Measurements from ENCODE around the gene NCK1.

NCK1 gene

GRCh38 chr3:136937175-136937574 lies 75.2 kb downstream of the NCK1 start:
- H3K9me3 ChIP-seq (ENCODE audit: low read length) = no peaks in the 10 kb centered on the region
- no peak overlapping the region for H3K27ac ChIP-seq (ENCODE audit: low read depth, low read length)
- H3K4me3 ChIP-seq (ENCODE audit: low read depth in 1 of 2, low read length in 2 of 2) = no peak overlapping the region
- H3K27me3 ChIP-seq (ENCODE audit: control insufficient read depth in 1 of 2, insufficient read depth in 2 of 2, low read length in 2 of 2) = no peaks in the 10 kb centered on the region
- no peaks in the 10 kb centered on the region for H3K36me3 ChIP-seq (ENCODE audit: insufficient read depth, low read length)
- H3K4me1 ChIP-seq (ENCODE audit: insufficient read depth, low read length) = peaks cover 5% of the 10 kb centered on the region
- no peak overlapping the region for H3K9ac ChIP-seq (ENCODE audit: low read length)

- Histone ChIP-seq H3K27me3 (ENCODE audit: control insufficient read depth in 1 of 2, insufficient read depth in 2 of 2, low read length in 2 of 2) (no peaks in the 10 kb centered on the region), H3K9ac (ENCODE audit: low read length) (no peak overlapping the region), H3K4me1 (ENCODE audit: insufficient read depth, low read length) (peaks cover 5% of the 10 kb centered on the region), H3K9me3 (ENCODE audit: low read length) (no peaks in the 10 kb centered on the region), H3K27ac (ENCODE audit: low read depth, low read length) (no peak overlapping the region), H3K36me3 (ENCODE audit: insufficient read depth, low read length) (no peaks in the 10 kb centered on the region), H3K4me3 (ENCODE audit: low read depth in 1 of 2, low read length in 2 of 2) (no peak overlapping the region)
Measured at GRCh38 chr3:136937851-136938250, 75.8 kb downstream of the NCK1 start.

DNA sequence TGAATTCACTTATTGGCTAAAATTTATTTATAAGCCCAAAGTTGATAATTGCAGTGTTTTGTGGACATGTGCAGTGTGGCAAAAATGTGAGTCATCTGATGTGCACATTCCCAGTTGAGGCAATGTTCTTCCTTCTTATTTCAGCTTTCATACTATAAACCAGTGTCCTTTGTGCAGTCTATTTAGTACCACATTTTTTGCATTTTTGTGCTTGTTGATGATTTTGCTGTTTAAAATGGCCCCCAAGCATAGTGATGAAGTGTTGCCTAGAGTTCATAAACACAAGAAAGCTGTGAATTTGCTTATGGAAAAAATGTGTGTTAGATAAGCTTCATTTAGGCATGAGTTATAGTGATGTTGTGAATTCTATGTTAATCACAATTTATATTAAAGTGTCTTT lies 76.3 kb downstream of the NCK1 start:
- Histone ChIP-seq H3K36me3 (ENCODE audit: insufficient read depth, low read length) (no peaks in the 10 kb centered on the region), H3K9me3 (ENCODE audit: low read length) (no peaks in the 10 kb centered on the region), H3K27ac (ENCODE audit: low read depth, low read length) (no peak overlapping the region), H3K9ac (ENCODE audit: low read length) (no peak overlapping the region), H3K4me1 (ENCODE audit: insufficient read depth, low read length) (peaks cover 2% of the 10 kb centered on the region), H3K27me3 (ENCODE audit: control insufficient read depth in 1 of 2, insufficient read depth in 2 of 2, low read length in 2 of 2) (no peaks in the 10 kb centered on the region), H3K4me3 (ENCODE audit: low read depth in 1 of 2, low read length in 2 of 2) (no peak overlapping the region)

- H3K4me1 ChIP-seq (ENCODE audit: insufficient read depth, low read length) = peaks cover 7% of the 10 kb centered on the region
- H3K4me3 ChIP-seq (ENCODE audit: low read depth in 1 of 2, low read length in 2 of 2) = no peak overlapping the region
- no peak overlapping the region for H3K27ac ChIP-seq (ENCODE audit: low read depth, low read length)
- no peaks in the 10 kb centered on the region for H3K36me3 ChIP-seq (ENCODE audit: insufficient read depth, low read length)
- H3K9ac ChIP-seq (ENCODE audit: low read length) = no peak overlapping the region
- no peaks in the 10 kb centered on the region for H3K9me3 ChIP-seq (ENCODE audit: low read length)
- H3K27me3 ChIP-seq (ENCODE audit: control insufficient read depth in 1 of 2, insufficient read depth in 2 of 2, low read length in 2 of 2) = no peaks in the 10 kb centered on the region
Measured at GRCh38 chr3:136939489-136939888, 77.5 kb downstream of the NCK1 start.

DNA sequence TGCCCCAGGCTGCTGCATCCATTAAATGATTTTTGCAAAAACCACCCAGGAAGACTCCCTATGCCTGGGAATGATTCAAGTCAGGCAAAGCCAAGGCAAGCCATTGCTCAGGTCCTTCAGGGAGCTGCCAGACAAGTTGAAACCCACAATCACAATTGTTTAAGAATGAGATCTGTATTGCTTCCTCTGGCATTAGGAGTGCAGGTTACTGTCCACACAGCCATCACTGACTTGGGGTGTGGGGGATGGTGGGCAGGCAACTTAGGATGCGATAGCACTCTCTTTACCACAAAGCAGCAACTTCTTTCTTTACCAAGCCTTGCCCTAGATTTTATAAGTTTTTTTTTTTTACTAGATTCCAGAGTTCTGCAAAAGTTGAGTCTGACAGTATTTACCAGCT lies 80.8 kb downstream of the NCK1 start:
- Histone ChIP-seq H3K4me3 (ENCODE audit: low read depth in 1 of 2, low read length in 2 of 2) (no peak overlapping the region), H3K27ac (ENCODE audit: low read depth, low read length) (no peak overlapping the region), H3K4me1 (ENCODE audit: insufficient read depth, low read length) (peaks cover 7% of the 10 kb centered on the region)

GRCh38 chr3:136943436-136943835 lies 81.4 kb downstream of the NCK1 start:
- H3K9me3 ChIP-seq (ENCODE audit: low read length) = no peaks in the 10 kb centered on the region
- no peak overlapping the region for H3K4me3 ChIP-seq (ENCODE audit: low read depth in 1 of 2, low read length in 2 of 2)
- H3K27me3 ChIP-seq (ENCODE audit: control insufficient read depth in 1 of 2, insufficient read depth in 2 of 2, low read length in 2 of 2) = no peaks in the 10 kb centered on the region
- no peak overlapping the region for H3K9ac ChIP-seq (ENCODE audit: low read length)
- H3K27ac ChIP-seq (ENCODE audit: low read depth, low read length) = no peak overlapping the region
- H3K36me3 ChIP-seq (ENCODE audit: insufficient read depth, low read length) = peaks cover 11% of the 10 kb centered on the region
- peaks cover 7% of the 10 kb centered on the region for H3K4me1 ChIP-seq (ENCODE audit: insufficient read depth, low read length)

More for the DNA sequence above, 80.8 kb downstream of the NCK1 start:
- peaks cover 11% of the 10 kb centered on the region for H3K36me3 ChIP-seq (ENCODE audit: insufficient read depth, low read length)
- H3K9me3 ChIP-seq (ENCODE audit: low read length) = no peaks in the 10 kb centered on the region
- no peak overlapping the region for H3K9ac ChIP-seq (ENCODE audit: low read length)
- H3K27me3 ChIP-seq (ENCODE audit: control insufficient read depth in 1 of 2, insufficient read depth in 2 of 2, low read length in 2 of 2) = no peaks in the 10 kb centered on the region

DNA sequence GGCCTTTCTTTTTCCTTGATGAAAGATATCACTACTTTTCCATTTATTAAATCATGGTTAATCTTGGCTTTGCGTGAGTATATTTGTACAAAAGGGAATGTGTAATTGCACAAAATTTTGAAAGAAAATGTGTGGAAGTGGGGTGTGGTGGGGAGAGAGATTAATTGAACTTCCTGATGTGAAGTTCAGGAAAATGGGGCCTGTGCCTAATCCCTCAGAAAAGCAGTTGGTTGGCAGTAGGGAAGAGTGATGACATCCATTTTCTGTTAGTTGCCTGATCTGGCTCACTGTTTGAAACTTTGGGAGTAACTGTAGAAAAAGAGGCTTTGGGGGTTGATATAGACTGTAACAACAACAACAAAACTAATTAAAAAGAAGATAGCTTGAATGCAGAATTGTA lies 85.0 kb downstream of the NCK1 start:
- H3K4me1 ChIP-seq (ENCODE audit: insufficient read depth, low read length) = peaks cover 7% of the 10 kb centered on the region
- H3K9me3 ChIP-seq (ENCODE audit: low read length) = no peaks in the 10 kb centered on the region
- no peak overlapping the region for H3K4me3 ChIP-seq (ENCODE audit: low read depth in 1 of 2, low read length in 2 of 2)
- no peak overlapping the region for H3K9ac ChIP-seq (ENCODE audit: low read length)
- H3K36me3 ChIP-seq (ENCODE audit: insufficient read depth, low read length) = peaks cover 11% of the 10 kb centered on the region
- H3K27me3 ChIP-seq (ENCODE audit: control insufficient read depth in 1 of 2, insufficient read depth in 2 of 2, low read length in 2 of 2) = no peaks in the 10 kb centered on the region
- no peak overlapping the region for H3K27ac ChIP-seq (ENCODE audit: low read depth, low read length)

DNA sequence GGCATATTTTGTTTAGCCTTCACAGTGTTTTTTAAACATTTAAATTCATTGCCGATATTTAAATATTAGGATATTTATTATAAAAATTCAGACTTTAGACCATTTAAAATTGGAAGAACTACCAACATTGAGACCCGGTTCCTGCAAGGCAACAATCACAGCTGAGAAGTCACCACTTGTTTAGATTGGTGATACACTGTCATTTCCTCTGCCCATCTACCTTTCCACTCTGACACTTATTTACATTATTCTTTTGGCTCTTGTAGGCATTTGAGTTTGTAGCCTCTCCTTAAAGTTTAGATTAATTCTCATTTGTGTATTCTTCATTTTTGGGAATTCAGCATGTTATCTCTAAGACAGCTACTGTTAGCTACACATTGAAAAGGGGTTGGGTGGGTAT lies 85.5 kb downstream of the NCK1 start:
- H3K4me1 ChIP-seq (ENCODE audit: insufficient read depth, low read length) = peaks cover 7% of the 10 kb centered on the region
- H3K27me3 ChIP-seq (ENCODE audit: control insufficient read depth in 1 of 2, insufficient read depth in 2 of 2, low read length in 2 of 2) = no peaks in the 10 kb centered on the region

GRCh38 chr3:136949146-136949545 lies 87.1 kb downstream of the NCK1 start:
- Histone ChIP-seq H3K9me3 (ENCODE audit: low read length) (no peaks in the 10 kb centered on the region), H3K36me3 (ENCODE audit: insufficient read depth, low read length) (peaks cover 11% of the 10 kb centered on the region), H3K27me3 (ENCODE audit: control insufficient read depth in 1 of 2, insufficient read depth in 2 of 2, low read length in 2 of 2) (no peaks in the 10 kb centered on the region), H3K27ac (ENCODE audit: low read depth, low read length) (no peak overlapping the region), H3K4me3 (ENCODE audit: low read depth in 1 of 2, low read length in 2 of 2) (no peak overlapping the region), H3K9ac (ENCODE audit: low read length) (no peak overlapping the region), H3K4me1 (ENCODE audit: insufficient read depth, low read length) (no peaks in the 10 kb centered on the region)

More for the DNA sequence above, 85.5 kb downstream of the NCK1 start:
- H3K36me3 ChIP-seq (ENCODE audit: insufficient read depth, low read length) = peaks cover 11% of the 10 kb centered on the region
- H3K9ac ChIP-seq (ENCODE audit: low read length) = no peak overlapping the region
- H3K4me3 ChIP-seq (ENCODE audit: low read depth in 1 of 2, low read length in 2 of 2) = no peak overlapping the region
- H3K9me3 ChIP-seq (ENCODE audit: low read length) = no peaks in the 10 kb centered on the region
- no peak overlapping the region for H3K27ac ChIP-seq (ENCODE audit: low read depth, low read length)

DNA sequence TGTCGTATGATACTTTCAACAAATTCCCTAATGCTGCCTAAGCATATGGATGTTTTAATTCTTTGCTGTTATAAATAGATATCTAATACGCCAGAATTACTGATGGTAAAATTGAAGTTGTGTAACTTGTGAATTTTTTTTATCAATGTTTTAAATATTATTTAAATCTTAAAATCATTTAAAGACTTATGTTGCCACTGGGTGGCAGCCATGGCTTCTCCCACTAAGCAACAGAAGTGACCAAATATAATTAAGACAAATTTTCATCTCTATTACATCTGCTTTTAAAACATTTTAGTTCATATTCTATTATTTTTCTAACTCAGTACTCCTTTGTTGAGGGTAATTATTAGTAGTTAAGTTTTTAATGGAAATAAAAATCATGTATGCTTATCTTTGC lies 87.7 kb downstream of the NCK1 start:
- no peaks in the 10 kb centered on the region for H3K9me3 ChIP-seq (ENCODE audit: low read length)
- no peak overlapping the region for H3K4me3 ChIP-seq (ENCODE audit: low read depth in 1 of 2, low read length in 2 of 2)
- H3K27ac ChIP-seq (ENCODE audit: low read depth, low read length) = no peak overlapping the region
- peaks cover 11% of the 10 kb centered on the region for H3K36me3 ChIP-seq (ENCODE audit: insufficient read depth, low read length)
- no peaks in the 10 kb centered on the region for H3K27me3 ChIP-seq (ENCODE audit: control insufficient read depth in 1 of 2, insufficient read depth in 2 of 2, low read length in 2 of 2)
- H3K9ac ChIP-seq (ENCODE audit: low read length) = no peak overlapping the region
- no peaks in the 10 kb centered on the region for H3K4me1 ChIP-seq (ENCODE audit: insufficient read depth, low read length)

DNA sequence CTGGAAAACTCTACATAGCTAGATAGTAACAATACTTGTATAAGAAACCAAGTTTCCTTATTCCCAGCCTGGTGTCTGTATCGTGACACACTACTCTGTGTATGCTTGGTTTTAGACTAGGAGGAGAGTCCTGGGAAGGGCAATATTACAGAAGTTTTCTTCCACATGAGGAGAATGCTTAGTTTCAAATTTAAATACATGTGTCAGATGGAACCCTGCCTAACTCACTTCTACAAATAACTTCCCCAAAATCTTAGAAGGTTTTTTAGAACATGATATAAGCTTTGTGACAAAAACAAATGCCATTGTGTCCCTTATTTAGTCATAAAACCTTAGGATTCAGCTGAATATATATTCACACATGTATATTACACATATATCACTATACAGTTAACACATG lies 88.6 kb downstream of the NCK1 start:
- H3K36me3 ChIP-seq (ENCODE audit: insufficient read depth, low read length) = peaks cover 8% of the 10 kb centered on the region
- no peak overlapping the region for H3K27ac ChIP-seq (ENCODE audit: low read depth, low read length)

GRCh38 chr3:136952292-136952691 lies 90.3 kb downstream of the NCK1 start:
- Histone ChIP-seq H3K4me3 (ENCODE audit: low read depth in 1 of 2, low read length in 2 of 2) (no peak overlapping the region), H3K27ac (ENCODE audit: low read depth, low read length) (no peak overlapping the region), H3K9ac (ENCODE audit: low read length) (no peak overlapping the region), H3K36me3 (ENCODE audit: insufficient read depth, low read length) (no peaks in the 10 kb centered on the region), H3K9me3 (ENCODE audit: low read length) (no peaks in the 10 kb centered on the region), H3K27me3 (ENCODE audit: control insufficient read depth in 1 of 2, insufficient read depth in 2 of 2, low read length in 2 of 2) (no peaks in the 10 kb centered on the region), H3K4me1 (ENCODE audit: insufficient read depth, low read length) (peaks cover 3% of the 10 kb centered on the region)

More for the DNA sequence above, 88.6 kb downstream of the NCK1 start:
- Histone ChIP-seq H3K9me3 (ENCODE audit: low read length) (no peaks in the 10 kb centered on the region), H3K9ac (ENCODE audit: low read length) (no peak overlapping the region), H3K4me1 (ENCODE audit: insufficient read depth, low read length) (peaks cover under 1% of the 10 kb centered on the region), H3K27me3 (ENCODE audit: control insufficient read depth in 1 of 2, insufficient read depth in 2 of 2, low read length in 2 of 2) (no peaks in the 10 kb centered on the region), H3K4me3 (ENCODE audit: low read depth in 1 of 2, low read length in 2 of 2) (no peak overlapping the region)
